GM12873 (cell line): ENCODE data around the gene RAI14.

ENCODE experiments used
- TF ChIP-seq, protein P1 (sequence below): IDR thresholded peaks from 2 replicates; pipeline ENCODE4 v1.5.1; 2012; ENCODE audit warnings: low read depth, mild to moderate bottlenecking, moderate library complexity, low read length, control low read depth; ENCODE audit not compliant: insufficient read depth; ENCODE audit errors: missing control alignments

The RAI14 gene

DNA sequence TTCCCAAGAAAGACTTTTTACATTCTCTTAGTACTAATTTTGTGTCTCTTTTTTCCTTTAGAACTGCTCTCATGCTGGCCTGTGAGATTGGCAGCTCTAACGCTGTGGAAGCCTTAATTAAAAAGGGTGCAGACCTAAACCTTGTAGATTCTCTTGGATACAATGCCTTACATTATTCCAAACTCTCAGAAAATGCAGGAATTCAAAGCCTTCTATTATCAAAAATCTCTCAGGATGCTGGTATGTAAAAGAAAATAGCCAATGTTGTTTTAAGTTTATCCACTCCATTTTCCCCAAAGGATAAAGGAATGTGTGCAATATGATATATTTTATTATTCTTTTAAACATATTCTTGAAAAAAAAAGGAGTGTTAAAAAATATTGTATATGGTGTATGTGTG, 155.6 kb downstream of the RAI14 start:
- TF ChIP-seq, protein P1, sequence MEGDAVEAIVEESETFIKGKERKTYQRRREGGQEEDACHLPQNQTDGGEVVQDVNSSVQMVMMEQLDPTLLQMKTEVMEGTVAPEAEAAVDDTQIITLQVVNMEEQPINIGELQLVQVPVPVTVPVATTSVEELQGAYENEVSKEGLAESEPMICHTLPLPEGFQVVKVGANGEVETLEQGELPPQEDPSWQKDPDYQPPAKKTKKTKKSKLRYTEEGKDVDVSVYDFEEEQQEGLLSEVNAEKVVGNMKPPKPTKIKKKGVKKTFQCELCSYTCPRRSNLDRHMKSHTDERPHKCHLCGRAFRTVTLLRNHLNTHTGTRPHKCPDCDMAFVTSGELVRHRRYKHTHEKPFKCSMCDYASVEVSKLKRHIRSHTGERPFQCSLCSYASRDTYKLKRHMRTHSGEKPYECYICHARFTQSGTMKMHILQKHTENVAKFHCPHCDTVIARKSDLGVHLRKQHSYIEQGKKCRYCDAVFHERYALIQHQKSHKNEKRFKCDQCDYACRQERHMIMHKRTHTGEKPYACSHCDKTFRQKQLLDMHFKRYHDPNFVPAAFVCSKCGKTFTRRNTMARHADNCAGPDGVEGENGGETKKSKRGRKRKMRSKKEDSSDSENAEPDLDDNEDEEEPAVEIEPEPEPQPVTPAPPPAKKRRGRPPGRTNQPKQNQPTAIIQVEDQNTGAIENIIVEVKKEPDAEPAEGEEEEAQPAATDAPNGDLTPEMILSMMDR, result no peak

GRCh38 chr5:34813509-34813908, 157.4 kb downstream of the RAI14 start:
- TF ChIP-seq, protein P1, result no peak

DNA sequence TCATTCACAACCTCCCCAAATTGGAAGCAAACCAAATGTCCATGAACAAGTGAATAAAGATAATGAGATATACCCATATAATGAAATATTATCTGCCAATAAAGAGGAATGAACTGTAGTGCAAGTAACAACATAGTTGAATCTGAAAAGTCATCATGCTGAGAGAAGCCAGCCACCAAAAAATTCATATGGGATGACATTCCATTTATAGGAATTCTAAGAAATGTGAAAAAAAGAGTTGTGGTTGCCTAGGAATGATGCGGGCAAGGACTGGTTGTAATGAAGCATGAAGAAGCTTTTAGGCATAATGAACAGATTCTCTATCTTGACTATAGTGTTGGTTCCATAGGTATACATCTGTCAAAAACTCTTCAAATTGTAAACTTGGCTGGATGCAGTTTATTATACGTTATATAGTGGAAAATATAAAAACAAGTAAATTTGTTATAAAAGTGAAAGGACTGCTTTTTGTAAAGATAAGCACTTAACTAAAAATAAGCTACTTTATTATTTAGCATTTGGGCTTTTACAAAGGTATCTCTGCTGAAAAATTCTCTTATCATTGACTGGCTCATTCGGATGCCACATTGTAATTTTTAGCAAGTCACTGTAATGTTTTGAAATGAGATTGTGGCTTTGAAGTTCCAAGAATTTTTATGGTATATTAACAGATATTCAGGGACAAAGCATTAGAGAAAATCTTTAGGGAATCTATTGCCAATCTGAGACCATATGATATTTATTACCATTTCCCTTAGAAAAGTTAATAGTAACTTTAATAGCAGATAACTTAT, 161.6 kb downstream of the RAI14 start:
- TF ChIP-seq, protein P1, result no peak

DNA sequence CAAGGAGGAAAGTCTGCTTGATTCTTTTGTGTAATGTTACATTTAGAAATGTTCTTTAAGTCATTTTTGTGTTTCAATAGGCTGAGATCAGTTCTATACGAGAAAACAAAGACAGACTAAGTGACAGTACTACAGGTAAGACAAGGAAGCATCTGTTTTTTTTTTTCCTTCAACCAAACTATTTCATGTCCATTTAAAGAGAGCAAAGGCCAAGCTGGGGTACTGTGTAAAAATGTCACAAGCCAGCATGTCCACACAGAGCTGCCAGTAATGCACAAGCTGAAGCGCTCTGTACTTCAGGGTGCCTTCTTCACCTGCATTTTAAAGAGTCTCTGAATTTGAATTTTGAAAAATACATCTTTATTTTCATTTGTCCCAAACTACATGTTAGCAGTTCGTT, 162.6 kb downstream of the RAI14 start:
- TF ChIP-seq, protein P1, result no peak

DNA sequence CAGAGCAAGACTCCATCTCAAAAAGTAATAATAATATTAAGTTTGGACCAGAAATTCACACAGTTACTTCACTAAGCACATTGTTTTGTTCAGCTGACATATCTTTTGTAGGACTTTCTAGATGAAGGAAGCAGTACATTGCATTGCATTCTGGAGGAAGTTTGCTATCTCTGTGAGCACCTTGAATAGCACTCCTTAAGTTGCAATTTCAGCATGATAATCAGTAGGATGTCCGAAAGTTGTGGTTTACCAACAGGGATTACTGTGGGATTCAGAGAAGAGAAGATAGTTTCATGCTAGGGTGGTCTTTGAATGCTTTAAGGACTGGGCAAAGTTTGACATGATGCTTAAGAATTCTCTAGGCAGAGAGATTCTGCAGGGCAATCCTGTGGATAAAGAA, 164.5 kb downstream of the RAI14 start:
- TF ChIP-seq, protein P1, result no peak

DNA sequence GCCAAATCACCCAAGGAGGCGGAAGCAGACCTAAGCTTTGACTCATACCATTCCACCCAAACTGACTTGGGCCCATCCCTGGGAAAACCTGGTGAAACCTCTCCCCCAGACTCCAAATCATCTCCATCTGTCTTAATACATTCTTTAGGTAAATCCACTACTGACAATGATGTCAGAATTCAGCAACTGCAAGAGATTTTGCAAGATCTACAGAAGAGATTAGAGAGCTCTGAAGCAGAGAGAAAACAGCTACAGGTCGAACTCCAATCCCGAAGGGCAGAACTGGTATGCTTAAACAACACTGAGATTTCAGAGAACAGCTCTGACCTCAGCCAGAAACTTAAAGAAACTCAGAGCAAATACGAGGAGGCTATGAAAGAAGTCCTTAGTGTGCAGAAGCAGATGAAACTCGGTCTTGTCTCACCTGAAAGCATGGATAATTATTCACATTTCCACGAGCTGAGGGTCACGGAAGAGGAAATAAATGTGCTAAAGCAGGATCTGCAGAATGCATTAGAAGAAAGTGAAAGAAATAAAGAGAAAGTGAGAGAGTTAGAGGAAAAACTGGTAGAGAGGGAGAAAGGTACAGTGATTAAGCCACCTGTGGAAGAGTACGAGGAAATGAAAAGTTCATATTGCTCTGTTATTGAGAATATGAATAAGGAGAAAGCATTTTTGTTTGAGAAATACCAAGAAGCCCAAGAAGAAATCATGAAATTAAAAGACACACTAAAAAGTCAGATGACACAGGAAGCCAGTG, 167.0 kb downstream of the RAI14 start:
- TF ChIP-seq, protein P1, result no peak

GRCh38 chr5:34826347-34826746, 170.2 kb downstream of the RAI14 start:
- TF ChIP-seq, protein P1, result no peak
